Endodermal cell (in vitro differentiated cells): Measurements from ENCODE around the gene FBRSL1. TPM values are rescaled to one million over a fixed set of nuclear protein-coding genes. Genes with fewer than 3 reads are reported as not detected.

Experiments
- DNase-seq: peaks from one replicate; pipeline ENCODE4 v3.0.0-alpha.2; 2017
- H3K27ac ChIP-seq: 2 replicates; pipeline ENCODE4 v1.5.1; 2013; ENCODE audit warnings: mild to moderate bottlenecking, low read depth, low read length, moderate library complexity
- H3K27me3 ChIP-seq: 2 replicates; pipeline ENCODE4 v1.6.1; 2013; ENCODE audit warnings: mild to moderate bottlenecking, low read length, moderate library complexity; ENCODE audit not compliant: insufficient read depth, control insufficient read depth, poor library complexity, severe bottlenecking
- H3K36me3 ChIP-seq: 2 replicates; pipeline ENCODE4 v1.7.0; 2013; ENCODE audit warnings: mild to moderate bottlenecking, low read length, moderate library complexity; ENCODE audit not compliant: control insufficient read depth, insufficient read depth
- H3K4me1 ChIP-seq: one replicate; pipeline ENCODE4 v1.7.0; 2013; ENCODE audit warnings: low read length; ENCODE audit not compliant: control insufficient read depth, insufficient read depth
- H3K4me3 ChIP-seq: 2 replicates; pipeline ENCODE4 v1.5.1; 2013; ENCODE audit warnings: mild to moderate bottlenecking, low read length, moderate library complexity
- H3K9ac ChIP-seq: 2 replicates; pipeline ENCODE4 v1.6.1; 2013; ENCODE audit warnings: mild to moderate bottlenecking, low read length, moderate library complexity; ENCODE audit not compliant: poor library complexity, severe bottlenecking; ENCODE audit errors: extremely low read depth
- H3K9me3 ChIP-seq: 2 replicates; pipeline ENCODE4 v1.6.1; 2013; ENCODE audit warnings: mild to moderate bottlenecking, low read length, moderate library complexity; ENCODE audit not compliant: control insufficient read depth
- H3K27ac Mint-ChIP-seq: 2 replicates; pipeline ENCODE4 v1.8.0; 2020; ENCODE audit warnings: mixed read lengths
- H3K27me3 Mint-ChIP-seq: 2 replicates; pipeline ENCODE4 v1.8.0; 2021; ENCODE audit warnings: mild to moderate bottlenecking, mixed read lengths; ENCODE audit not compliant: insufficient read depth
- H3K36me3 Mint-ChIP-seq: 2 replicates; pipeline ENCODE4 v1.8.0; 2020; ENCODE audit warnings: low read depth, mixed read lengths
- H3K4me1 Mint-ChIP-seq: 2 replicates; pipeline ENCODE4 v1.8.0; 2020; ENCODE audit warnings: mixed read lengths
- H3K4me3 Mint-ChIP-seq: 2 replicates; pipeline ENCODE4 v1.8.0; 2020; ENCODE audit warnings: mild to moderate bottlenecking, moderate library complexity, mixed read lengths
- H3K9me3 Mint-ChIP-seq: 2 replicates; pipeline ENCODE4 v1.8.0; 2020; ENCODE audit warnings: mild to moderate bottlenecking, mixed read lengths
- CTCF ChIP-seq: fragments of 200-600 bp; sonication (generic); conservative IDR thresholded peaks from 2 replicates; pipeline ENCODE4 v1.5.0; 2021; ENCODE audit warnings: antibody characterized with exemption, mild to moderate bottlenecking
- WGBS, 2 experiments: methylation state at CpG; one replicate each; pipeline versions ENCODE4 v1.1.5 to v1.1.7; 2013; ENCODE audit warnings: missing lambda C conversion rate in 2 of 2, mixed read lengths in 1 of 2; ENCODE audit not compliant: insufficient coverage in 1 of 2, insufficient read length in 1 of 2; 5-methylcytosine and 5-hydroxymethylcytosine counted together
- total RNA-seq, 2 donors: library from RNA; stranded (reverse); fragmentation: NEBNext Ultra II Directional in 1 of 2; extraction: Animal tissue kit (Norgen Biotek cat#: 25700) in 1 of 2; gene quantifications; 2 replicates in 1 of 2; 3 replicates in 1 of 2; pipeline ENCODE4 v1.2.1, GENCODE V29; 2021

The FBRSL1 gene
- total RNA-seq, 2 donors from 2014 or later = 74.9 to 92.3 TPM

- Mint-ChIP-seq H3K27ac (no peak overlapping the region), H3K9me3 (peaks cover 7% of the 10 kb centered on the region), H3K36me3 (no peaks in the 10 kb centered on the region), H3K4me1 (no peaks in the 10 kb centered on the region), H3K27me3 (peaks cover 71% of the 10 kb centered on the region), H3K4me3 (no peak overlapping the region)
- Histone ChIP-seq H3K36me3 (no peaks in the 10 kb centered on the region), H3K9me3 (no peaks in the 10 kb centered on the region), H3K4me3 (no peak overlapping the region), H3K4me1 (no peaks in the 10 kb centered on the region), H3K9ac (no peak overlapping the region), H3K27me3 (peaks cover 21% of the 10 kb centered on the region), H3K27ac (no peak overlapping the region)
- no peak for TF ChIP-seq CTCF
- no peak for DNase-seq
- 82 to 83% methylated on average over 6 to 13 of the region's 13 CpGs for WGBS, 2 experiments
Observed at GRCh38 chr12:132479291-132479690, 10.7 kb upstream of the FBRSL1 start.

GRCh38 chr12:132479938-132480622, 9.9 kb upstream of the FBRSL1 start:
- H3K9me3 Mint-ChIP-seq = peaks cover 7% of the 10 kb centered on the region
- Histone ChIP-seq H3K27me3 (peaks cover 28% of the 10 kb centered on the region), H3K9ac (no peak overlapping the region), H3K4me1 (no peaks in the 10 kb centered on the region), H3K27ac (no peak overlapping the region), H3K9me3 (no peaks in the 10 kb centered on the region), H3K4me3 (no peak overlapping the region), H3K36me3 (no peaks in the 10 kb centered on the region)
- H3K27me3 Mint-ChIP-seq = peaks cover 79% of the 10 kb centered on the region
- 85 to 88% methylated on average over 28 to 38 of the region's 38 CpGs for WGBS, 2 experiments
- TF ChIP-seq CTCF = no peak
- H3K4me1 Mint-ChIP-seq = no peaks in the 10 kb centered on the region
- no peak for DNase-seq
- no peak overlapping the region for H3K27ac Mint-ChIP-seq
- no peak overlapping the region for H3K4me3 Mint-ChIP-seq
- no peaks in the 10 kb centered on the region for H3K36me3 Mint-ChIP-seq

- no peak for TF ChIP-seq CTCF
- Mint-ChIP-seq H3K4me1 (no peaks in the 10 kb centered on the region), H3K9me3 (peaks cover 3% of the 10 kb centered on the region), H3K4me3 (no peak overlapping the region), H3K27me3 (peaks cover 81% of the 10 kb centered on the region), H3K36me3 (no peaks in the 10 kb centered on the region), H3K27ac (no peak overlapping the region)
- no peak for DNase-seq
- Histone ChIP-seq H3K9ac (no peak overlapping the region), H3K36me3 (no peaks in the 10 kb centered on the region), H3K27ac (no peak overlapping the region), H3K4me1 (no peaks in the 10 kb centered on the region), H3K27me3 (peaks cover 34% of the 10 kb centered on the region), H3K4me3 (no peak overlapping the region), H3K9me3 (no peaks in the 10 kb centered on the region)
- 82 to 83% methylated on average over 8 to 14 of the region's 14 CpGs for WGBS, 2 experiments
Observed at GRCh38 chr12:132480623-132481132, 9.3 kb upstream of the FBRSL1 start.
